Neural progenitor cell (in vitro differentiated cells): ENCODE measurements around the gene DOCK9. TPM values are rescaled to one million over a fixed set of nuclear protein-coding genes. Genes with fewer than 3 reads are reported as not detected.

Experiments
- DNase-seq: peaks from one replicate; pipeline ENCODE4 v3.0.0-alpha.2; 2016; ENCODE audit warnings: low spot score
- H2AFZ ChIP-seq: fragments of 200-600 bp; sonication (generic); replicated peaks from 2 replicates; pipeline ENCODE4 v1.6.1; 2016; ENCODE audit warnings: antibody characterized with exemption
- H3F3A ChIP-seq: fragments of 200-600 bp; sonication (generic); 2 replicates; pipeline ENCODE4 v1.6.1; 2016; ENCODE audit warnings: antibody characterized with exemption, low read depth
- H3K27ac ChIP-seq: fragments of 200-600 bp; sonication (generic); 2 replicates; pipeline ENCODE4 v1.5.1; 2016; ENCODE audit warnings: mild to moderate bottlenecking
- H3K27me3 ChIP-seq: fragments of 200-600 bp; sonication (generic); 2 replicates; pipeline ENCODE4 v1.6.1; 2016; ENCODE audit warnings: mild to moderate bottlenecking, moderate library complexity
- H3K36me3 ChIP-seq: fragments of 200-600 bp; sonication (generic); 2 replicates; pipeline ENCODE4 v1.5.1; 2016
- H3K4me1 ChIP-seq: fragments of 200-600 bp; sonication (generic); 2 replicates; pipeline ENCODE4 v1.6.1; 2016; ENCODE audit warnings: mixed run types
- H3K4me2 ChIP-seq: fragments of 200-600 bp; sonication (generic); 2 replicates; pipeline ENCODE4 v1.6.1; 2016
- H3K4me3 ChIP-seq: fragments of 200-600 bp; sonication (generic); 2 replicates; pipeline ENCODE4 v1.5.1; 2016
- H3K79me2 ChIP-seq: fragments of 200-600 bp; sonication (generic); 2 replicates; pipeline ENCODE4 v1.6.1; 2016; ENCODE audit warnings: low read depth
- H3K9ac ChIP-seq: fragments of 200-600 bp; sonication (generic); 2 replicates; pipeline ENCODE4 v1.6.1; 2016
- H3K9me3 ChIP-seq: fragments of 200-600 bp; sonication (generic); 2 replicates; pipeline ENCODE4 v1.5.1; 2016; ENCODE audit warnings: low read depth
- H4K20me1 ChIP-seq: fragments of 200-600 bp; sonication (generic); 2 replicates; pipeline ENCODE4 v1.6.1; 2016; ENCODE audit warnings: low read depth
- H3K27ac Mint-ChIP-seq: 3 replicates; pipeline ENCODE4 v1.8.0; 2021; ENCODE audit warnings: mixed read lengths
- H3K27me3 Mint-ChIP-seq: 2 replicates; pipeline ENCODE4 v1.8.0; 2022; ENCODE audit warnings: low read depth, mild to moderate bottlenecking, inconsistent platforms, moderate library complexity, mixed read lengths; ENCODE audit not compliant: insufficient read depth
- H3K36me3 Mint-ChIP-seq: 3 replicates; pipeline ENCODE4 v1.8.0; 2021; ENCODE audit warnings: mixed read lengths
- H3K4me1 Mint-ChIP-seq: 3 replicates; pipeline ENCODE4 v1.8.0; 2021; ENCODE audit warnings: mixed read lengths
- H3K4me3 Mint-ChIP-seq: 3 replicates; pipeline ENCODE4 v1.8.0; 2021; ENCODE audit warnings: mild to moderate bottlenecking, moderate library complexity, mixed read lengths
- H3K9me3 Mint-ChIP-seq: 3 replicates; pipeline ENCODE4 v1.8.0; 2020; ENCODE audit warnings: mixed read lengths
- EZH2 ChIP-seq: fragments of 200-600 bp; sonication (generic); IDR thresholded peaks from 2 replicates; pipeline ENCODE4 v1.6.1; 2017; ENCODE audit warnings: antibody characterized with exemption, mild to moderate bottlenecking, moderate library complexity
- EZH2phosphoT487 ChIP-seq: fragments of 200-600 bp; sonication (generic); IDR thresholded peaks from 2 replicates; pipeline ENCODE4 v1.6.1; 2017; ENCODE audit warnings: antibody characterized with exemption
- total RNA-seq: library from RNA; depleted of rRNA; stranded (reverse); fragments of >200 nt; gene quantifications from 2 replicates; pipeline ENCODE4 v1.2.3, GENCODE V29; 2015; ENCODE audit warnings: low replicate concordance
- TF ChIP-seq, protein P1 (sequence below): fragments of 200-600 bp; sonication (generic); IDR thresholded peaks from 2 replicates; pipeline ENCODE4 v1.5.1; 2017; ENCODE audit warnings: antibody characterized with exemption, mild to moderate bottlenecking

The DOCK9 gene
- total RNA-seq, 1 donor from 2014 or later: 16.6 TPM

DNA sequence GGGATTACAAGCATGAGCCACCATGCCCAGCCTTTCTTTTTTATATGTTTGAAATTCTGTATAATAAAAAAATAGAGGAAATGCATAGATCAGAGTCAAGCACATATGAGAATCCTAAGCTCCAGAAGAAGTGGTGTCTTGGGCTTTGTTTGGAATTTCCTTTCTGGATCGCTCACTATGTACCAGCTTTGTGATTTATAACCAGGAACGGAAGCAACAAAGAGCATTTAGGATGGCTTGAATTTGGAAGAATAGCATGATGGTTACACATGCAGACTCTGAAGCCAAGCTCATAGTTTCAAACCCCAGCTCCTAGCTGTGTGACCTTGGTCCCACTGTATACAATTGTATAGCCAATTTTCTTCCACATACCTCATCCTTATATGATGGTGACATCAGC is 197.4 kb downstream of the DOCK9 start:
- Histone ChIP-seq H3F3A (no peaks in the 10 kb centered on the region), H3K9me3 (no peaks in the 10 kb centered on the region), H4K20me1 (no peaks in the 10 kb centered on the region), H3K27ac (no peak overlapping the region), H3K27me3 (no peaks in the 10 kb centered on the region), H3K4me2 (no peak overlapping the region), H3K36me3 (no peaks in the 10 kb centered on the region), H3K9ac (no peak overlapping the region), H3K79me2 (no peaks in the 10 kb centered on the region), H3K4me1 (no peaks in the 10 kb centered on the region), H3K4me3 (no peak overlapping the region), H2AFZ (no peak overlapping the region)
- no peak overlapping the region for H3K4me3 Mint-ChIP-seq
- H3K36me3 Mint-ChIP-seq: no peaks in the 10 kb centered on the region
- H3K27ac Mint-ChIP-seq: no peak overlapping the region
- no peaks in the 10 kb centered on the region for H3K4me1 Mint-ChIP-seq
- H3K9me3 Mint-ChIP-seq: no peaks in the 10 kb centered on the region
- DNase-seq: no peak
- H3K27me3 Mint-ChIP-seq: peaks cover 3% of the 10 kb centered on the region
- TF ChIP-seq EZH2phosphoT487: no peak
- TF ChIP-seq, protein P1, sequence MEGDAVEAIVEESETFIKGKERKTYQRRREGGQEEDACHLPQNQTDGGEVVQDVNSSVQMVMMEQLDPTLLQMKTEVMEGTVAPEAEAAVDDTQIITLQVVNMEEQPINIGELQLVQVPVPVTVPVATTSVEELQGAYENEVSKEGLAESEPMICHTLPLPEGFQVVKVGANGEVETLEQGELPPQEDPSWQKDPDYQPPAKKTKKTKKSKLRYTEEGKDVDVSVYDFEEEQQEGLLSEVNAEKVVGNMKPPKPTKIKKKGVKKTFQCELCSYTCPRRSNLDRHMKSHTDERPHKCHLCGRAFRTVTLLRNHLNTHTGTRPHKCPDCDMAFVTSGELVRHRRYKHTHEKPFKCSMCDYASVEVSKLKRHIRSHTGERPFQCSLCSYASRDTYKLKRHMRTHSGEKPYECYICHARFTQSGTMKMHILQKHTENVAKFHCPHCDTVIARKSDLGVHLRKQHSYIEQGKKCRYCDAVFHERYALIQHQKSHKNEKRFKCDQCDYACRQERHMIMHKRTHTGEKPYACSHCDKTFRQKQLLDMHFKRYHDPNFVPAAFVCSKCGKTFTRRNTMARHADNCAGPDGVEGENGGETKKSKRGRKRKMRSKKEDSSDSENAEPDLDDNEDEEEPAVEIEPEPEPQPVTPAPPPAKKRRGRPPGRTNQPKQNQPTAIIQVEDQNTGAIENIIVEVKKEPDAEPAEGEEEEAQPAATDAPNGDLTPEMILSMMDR: no peak
- no peak for TF ChIP-seq EZH2

DNA sequence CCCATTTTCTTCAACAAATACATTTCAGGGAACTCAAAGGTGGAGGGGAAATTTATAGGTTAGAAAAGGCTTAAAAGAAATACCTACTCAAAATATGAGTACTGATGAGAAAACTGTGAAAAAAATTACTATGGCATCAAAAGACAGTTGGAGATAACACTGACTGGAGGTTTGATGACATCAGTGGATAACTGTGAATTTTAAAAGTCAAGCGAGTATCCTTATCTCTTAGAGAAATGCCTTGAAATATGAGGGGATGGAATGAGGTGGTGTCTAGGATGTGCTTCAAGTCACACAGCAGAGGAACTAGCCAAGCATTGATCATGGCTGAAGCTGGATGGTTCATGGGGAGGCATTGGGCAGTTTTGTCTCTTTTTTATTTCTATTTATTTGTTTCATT is 198.2 kb downstream of the DOCK9 start:
- no peaks in the 10 kb centered on the region for H3K9me3 Mint-ChIP-seq
- no peak overlapping the region for H3K4me2 ChIP-seq
- no peaks in the 10 kb centered on the region for H3K27me3 ChIP-seq
- TF ChIP-seq EZH2 (no peak), EZH2phosphoT487 (no peak)
- TF ChIP-seq, protein P1: no peak
- H3K9ac ChIP-seq: no peak overlapping the region
- H3K9me3 ChIP-seq: no peaks in the 10 kb centered on the region
- H2AFZ ChIP-seq: no peak overlapping the region
- no peaks in the 10 kb centered on the region for H3K36me3 Mint-ChIP-seq
- no peak for DNase-seq
- H3K79me2 ChIP-seq: no peaks in the 10 kb centered on the region
- no peak overlapping the region for H3K27ac Mint-ChIP-seq
- H3K27me3 Mint-ChIP-seq: peaks cover 3% of the 10 kb centered on the region
- no peaks in the 10 kb centered on the region for H4K20me1 ChIP-seq
- H3K4me1 ChIP-seq: no peaks in the 10 kb centered on the region
- H3F3A ChIP-seq: no peaks in the 10 kb centered on the region
- H3K4me3 ChIP-seq: no peak overlapping the region
- no peaks in the 10 kb centered on the region for H3K4me1 Mint-ChIP-seq
- H3K27ac ChIP-seq: no peak overlapping the region
- H3K36me3 ChIP-seq: no peaks in the 10 kb centered on the region
- no peak overlapping the region for H3K4me3 Mint-ChIP-seq

- H3K4me1 ChIP-seq: no peaks in the 10 kb centered on the region
- H3K36me3 Mint-ChIP-seq: no peaks in the 10 kb centered on the region
- no peaks in the 10 kb centered on the region for H3K4me1 Mint-ChIP-seq
Observed at GRCh38 chr13:98778749-98779148, 199.1 kb downstream of the DOCK9 start.

More at GRCh38 chr13:98778749-98779148, 199.1 kb downstream of the DOCK9 start:
- no peaks in the 10 kb centered on the region for H3K27me3 ChIP-seq
- H3K4me3 ChIP-seq: no peak overlapping the region
- H4K20me1 ChIP-seq: no peaks in the 10 kb centered on the region
- no peaks in the 10 kb centered on the region for H3F3A ChIP-seq
- H3K36me3 ChIP-seq: no peaks in the 10 kb centered on the region
- no peaks in the 10 kb centered on the region for H3K79me2 ChIP-seq
- TF ChIP-seq EZH2 (no peak), EZH2phosphoT487 (no peak)
- TF ChIP-seq, protein P1: no peak
- Mint-ChIP-seq H3K27ac (no peak overlapping the region), H3K4me3 (no peak overlapping the region), H3K27me3 (peaks cover 3% of the 10 kb centered on the region), H3K9me3 (no peaks in the 10 kb centered on the region)
- H3K4me2 ChIP-seq: no peak overlapping the region
- DNase-seq: no peak
- no peak overlapping the region for H3K27ac ChIP-seq
- H2AFZ ChIP-seq: no peak overlapping the region
- H3K9ac ChIP-seq: no peak overlapping the region
- no peaks in the 10 kb centered on the region for H3K9me3 ChIP-seq
